GM18505 (cell line): Measurements from ENCODE around the gene PNKD.
A peak's percentile ranks its signal among the peaks of the same experiment; 100 is the strongest.
"Not testable (repeated sequence)": the region's sequence is repeated elsewhere in the genome, so short reads cannot be mapped to it uniquely, and the experiment has no call there.

Source experiments
- ATAC-seq: cut with Tn5 transposase; IDR thresholded peaks from one replicate; pipeline ENCODE4 v1.9.1; 2021; ENCODE audit not compliant: unreplicated experiment
- POLR2A ChIP-seq: IDR thresholded peaks from 4 replicates; pipeline ENCODE4 v1.6.1; 2011; ENCODE audit warnings: borderline replicate concordance; ENCODE audit not compliant: insufficient read depth, insufficient read length; ENCODE audit errors: extremely low read depth

The PNKD gene

GRCh38 chr2:218262631-218263586 lies 7.4 kb upstream of the PNKD start:
- no peak for TF ChIP-seq POLR2A
- no peak for ATAC-seq

GRCh38 chr2:218263817-218264641 lies 6.3 kb upstream of the PNKD start:
- no peak for TF ChIP-seq POLR2A
- no peak for ATAC-seq

- no peak for TF ChIP-seq POLR2A
- no peak for ATAC-seq
Measured at GRCh38 chr2:218264773-218265561, 5.4 kb upstream of the PNKD start.

- no peak for TF ChIP-seq POLR2A
- no peak for ATAC-seq
Measured at GRCh38 chr2:218265626-218266025, 4.7 kb upstream of the PNKD start.

GRCh38 chr2:218266316-218266979 lies 3.9 kb upstream of the PNKD start:
- ATAC-seq, result no peak
- no peak for TF ChIP-seq POLR2A

- no peak for TF ChIP-seq POLR2A
- ATAC-seq, result no peak
Measured at GRCh38 chr2:218267259-218267658, 3.1 kb upstream of the PNKD start.

- peak; percentile 0 for ATAC-seq
- no peak for TF ChIP-seq POLR2A
Measured at GRCh38 chr2:218270721-218271486, 585 bp downstream of the PNKD start.

GRCh38 chr2:218271487-218271797 lies 1.1 kb downstream of the PNKD start:
- TF ChIP-seq POLR2A, result no peak
- ATAC-seq, result no peak

GRCh38 chr2:218271865-218272530 lies 1.7 kb downstream of the PNKD start:
- TF ChIP-seq POLR2A, result no peak

GRCh38 chr2:218272531-218273212 lies 2.4 kb downstream of the PNKD start:
- ATAC-seq, result peak; percentile 22

More at GRCh38 chr2:218271865-218272530, 1.7 kb downstream of the PNKD start:
- ATAC-seq, result no peak

GRCh38 chr2:218273214-218273907 lies 3.0 kb downstream of the PNKD start:
- ATAC-seq, result not testable (repeated sequence)

More at GRCh38 chr2:218272531-218273212, 2.4 kb downstream of the PNKD start:
- TF ChIP-seq POLR2A, result no peak
